22Rv1 (cell line): ENCODE results near the gene SH3RF3.

Experiments used
- CTCF ChIP-seq: fragments of 450-650 bp; IDR thresholded peaks from 2 replicates; pipeline ENCODE4 v1.5.1; 2017; ENCODE audit warnings: mild to moderate bottlenecking
- ZFX ChIP-seq: fragments of 450-650 bp; IDR thresholded peaks from 2 replicates; pipeline ENCODE4 v1.6.1; 2017; ENCODE audit warnings: antibody characterized with exemption, borderline replicate concordance

- TF ChIP-seq CTCF (no peak), ZFX (no peak)
Observed at GRCh38 chr2:109129356-109129920, 433 bp downstream of the SH3RF3 start.
